HepG2 (cell line): ENCODE measurements around the gene INKA1. TPM values are rescaled to one million over a fixed set of nuclear protein-coding genes. Genes with fewer than 3 reads are reported as not detected.

ENCODE experiments used
- CC2D1A ChIP-seq: sonication (generic); formaldehyde crosslinking; IDR thresholded peaks from 2 replicates; pipeline ENCODE4 v1.8.1; 2023; ENCODE audit warnings: mild to moderate bottlenecking, missing genetic modification reagents
- GABPA ChIP-seq, 2 experiments: IDR thresholded peaks; 2 replicates each; pipeline ENCODE4 v1.6.1; 2011 to 2016; ENCODE audit warnings: low read depth in 2 of 2, low read length in 1 of 2, missing biosample characterization in 1 of 2, missing genetic modification characterization in 1 of 2
- HNF4G ChIP-seq, 2 experiments: sonication (generic) in 1 of 2; formaldehyde crosslinking in 1 of 2; IDR thresholded peaks; 2 replicates each; pipeline versions ENCODE4 v1.4.0 to v1.6.1; 2011 to 2020; ENCODE audit warnings: borderline replicate concordance in 2 of 2, low read depth in 2 of 2, mild to moderate bottlenecking in 2 of 2, low read length in 1 of 2, missing genetic modification reagents in 1 of 2, moderate library complexity in 1 of 2
- KAT8 ChIP-seq: IDR thresholded peaks from 2 replicates; pipeline ENCODE4 v1.6.1; 2016; ENCODE audit warnings: missing genetic modification reagents, missing compliant biosample characterization
- MED8 ChIP-seq: sonication (generic); formaldehyde crosslinking; IDR thresholded peaks from 2 replicates; pipeline ENCODE4 v1.8.1; 2023; ENCODE audit warnings: mild to moderate bottlenecking, missing genetic modification reagents; ENCODE audit not compliant: insufficient replicate concordance
- MIER2 ChIP-seq: IDR thresholded peaks from 2 replicates; pipeline ENCODE4 v1.6.1; 2016; ENCODE audit warnings: missing biosample characterization, missing genetic modification reagents
- MLLT10 ChIP-seq: sonication (generic); formaldehyde crosslinking; IDR thresholded peaks from 2 replicates; pipeline ENCODE4 v1.4.0; 2020; ENCODE audit warnings: missing genetic modification reagents
- POLR2AphosphoS5 ChIP-seq: IDR thresholded peaks from 2 replicates; pipeline ENCODE4 v1.6.1; 2012; ENCODE audit warnings: low read depth, low read length
- RBM22 ChIP-seq: fragments of 200-400 bp; formaldehyde crosslinking; optimal IDR thresholded peaks from 2 replicates; pipeline ENCODE3; 2017; ENCODE audit warnings: mild to moderate bottlenecking, low read length, moderate library complexity
- SAP130 ChIP-seq: IDR thresholded peaks from 2 replicates; pipeline ENCODE4 v1.6.1; 2016; ENCODE audit warnings: low read depth
- SNAPC2 ChIP-seq: sonication (generic); formaldehyde crosslinking; IDR thresholded peaks from 2 replicates; pipeline ENCODE4 v1.8.1; 2022; ENCODE audit warnings: mild to moderate bottlenecking, missing genetic modification reagents
- SP1 ChIP-seq, 2 experiments: fragments of 450-650 bp in 1 of 2; sonication (generic) in 1 of 2; formaldehyde crosslinking in 1 of 2; IDR thresholded peaks; 2 replicates each; pipeline versions ENCODE4 v1.4.0 to v1.6.1; 2016 to 2020; ENCODE audit warnings: missing genetic modification reagents in 1 of 2
- ZEB1 ChIP-seq: IDR thresholded peaks from 2 replicates; pipeline ENCODE4 v1.6.1; 2012; ENCODE audit warnings: mild to moderate bottlenecking, low read depth, inconsistent platforms; ENCODE audit not compliant: insufficient replicate concordance
- ZNF230 ChIP-seq: sonication (generic); formaldehyde crosslinking; IDR thresholded peaks from 2 replicates; pipeline ENCODE4 v1.4.0; 2020; ENCODE audit warnings: mild to moderate bottlenecking, missing genetic modification reagents
- ZNF251 ChIP-seq: sonication (generic); formaldehyde crosslinking; IDR thresholded peaks from 2 replicates; pipeline ENCODE4 v1.9.0; 2021; ENCODE audit warnings: mild to moderate bottlenecking, missing genetic modification reagents
- ZNF383 ChIP-seq: sonication (generic); formaldehyde crosslinking; IDR thresholded peaks from 2 replicates; pipeline ENCODE4 v1.4.0; 2020; ENCODE audit warnings: missing genetic modification reagents, mild to moderate bottlenecking, borderline replicate concordance
- ZNF572 ChIP-seq: sonication (generic); formaldehyde crosslinking; IDR thresholded peaks from 2 replicates; pipeline ENCODE4 v1.5.1; 2020; ENCODE audit warnings: mild to moderate bottlenecking, missing genetic modification reagents
- polyA plus RNA-seq, 8 experiments: library from polyadenylated mRNA; depleted of rRNA in 3 of 8; stranded (reverse) in 7 of 8; unstranded in 1 of 8; fragments of >200 nt; fragmentation: Illumina TruSeq in 4 of 8; extraction: Trizol in 4 of 8; gene quantifications; 2 replicates each; pipeline versions ENCODE4 v1.2.1 to v1.2.3, GENCODE V29; 2011 to 2016; ENCODE audit warnings: low read depth in 4 of 8, missing spikeins in 1 of 8, mixed read lengths in 1 of 8; ENCODE audit not compliant: insufficient read depth in 1 of 8
- total RNA-seq, 5 experiments: library from RNA; depleted of rRNA; stranded (reverse); fragments of >200 nt; fragmentation: Illumina TruSeq; extraction: Trizol; gene quantifications; 2 replicates each; pipeline ENCODE4 v1.2.3, GENCODE V29; 2016; ENCODE audit warnings: low read depth in 1 of 5
- TF ChIP-seq, protein P1 (sequence below): sonication (generic); formaldehyde crosslinking; IDR thresholded peaks from 2 replicates; pipeline ENCODE4 v1.5.0; 2020; ENCODE audit warnings: missing genetic modification reagents, mild to moderate bottlenecking, borderline replicate concordance
- TF ChIP-seq, protein P2 (sequence below): sonication (generic); formaldehyde crosslinking; conservative IDR thresholded peaks from 2 replicates; pipeline ENCODE4 v1.8.0; 2022; ENCODE audit warnings: mild to moderate bottlenecking, moderate library complexity, missing genetic modification reagents
- TF ChIP-seq, protein P3 (sequence below): sonication (generic); formaldehyde crosslinking; IDR thresholded peaks from 2 replicates; pipeline ENCODE4 v1.4.0; 2020; ENCODE audit warnings: mild to moderate bottlenecking, missing genetic modification reagents

Gene INKA1
- total and polyA plus RNA-seq, 2 of the 13 experiments (the other 11 are each of a cell fraction or from before 2014, with no cell fraction given), result 0.22 to 0.41 TPM

DNA sequence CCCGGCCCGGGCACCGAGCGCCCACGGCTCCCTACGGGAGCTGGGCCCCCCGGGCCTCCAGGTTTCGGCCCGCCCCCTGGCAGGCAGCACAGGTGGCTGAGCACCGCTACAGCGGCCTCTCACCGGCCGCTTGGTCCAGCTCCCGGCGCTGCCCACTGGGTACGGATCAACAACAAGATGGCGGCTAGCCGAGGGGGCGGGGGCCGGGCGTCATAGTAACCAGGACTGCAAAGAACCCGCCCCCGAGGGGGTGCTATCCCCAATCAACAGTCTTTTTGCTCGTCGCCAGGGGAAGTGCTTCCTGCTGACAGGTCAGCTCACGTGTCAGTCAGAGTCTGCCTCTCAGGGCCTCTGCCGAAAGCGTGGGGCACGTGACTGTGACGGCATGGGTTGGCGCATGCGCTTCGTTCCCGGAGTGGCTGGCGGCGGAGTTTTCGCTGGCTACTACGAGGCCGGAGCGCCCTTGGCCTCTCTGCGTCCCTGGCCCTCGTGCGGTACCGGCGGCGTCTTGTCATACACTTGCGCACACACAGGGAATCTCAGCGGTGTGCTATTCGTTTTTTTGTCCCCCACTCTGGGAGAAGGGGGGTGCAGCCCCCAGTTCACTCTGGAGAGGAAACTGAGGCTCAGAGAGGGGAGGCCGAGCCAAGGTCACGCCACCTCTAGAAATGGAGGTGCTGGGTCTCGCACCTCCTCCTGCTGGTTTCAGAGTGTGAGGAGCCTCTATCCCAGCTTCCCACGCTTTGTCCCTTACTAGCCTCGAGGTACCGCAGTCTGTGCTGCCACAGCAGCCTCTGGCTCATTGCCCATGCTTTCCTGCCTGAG lies 16.5 kb upstream of the INKA1 start, which contains the start of gene IP6K1 (continued):
- TF ChIP-seq CC2D1A (CRISPR knock-in tag) (no peak), RBM22 (peak; percentile 26), KAT8 (CRISPR knock-in tag) (peak; percentile 76), ZNF251 (CRISPR knock-in tag) (no peak), MLLT10 (no peak), ZNF572 (CRISPR knock-in tag) (no peak), HNF4G (IDR thresholded peaks at IDR 0.05; ENCODE audit: borderline replicate concordance, low read depth, low read length) (no peak), HNF4G (CRISPR knock-in tag; IDR thresholded peaks at IDR 0.05; ENCODE audit: borderline replicate concordance, low read depth) (no peak), MIER2 (CRISPR knock-in tag) (0 out of 2 replicates have a peak, but pooled peaks have one; percentile 30), ZEB1 (no peak), MED8 (CRISPR knock-in tag) (peak; percentile 39), ZNF230 (CRISPR knock-in tag) (peak; percentile 24; the same call in 1 of the 2 replicates), POLR2AphosphoS5 (peak; percentile 89), SAP130 (CRISPR knock-in tag) (peak; percentile 81), GABPA (IDR thresholded peaks at IDR 0.05; ENCODE audit: low read depth, low read length) (peak; percentile 63), GABPA (CRISPR knock-in tag; IDR thresholded peaks at IDR 0.05; ENCODE audit: low read depth) (peak; percentile 81), ZNF383 (CRISPR knock-in tag) (no peak), SNAPC2 (no peak; the same call in 1 of the 2 replicates), SP1 (IDR thresholded peaks at IDR 0.05) (no peak), SP1 (CRISPR knock-in tag; IDR thresholded peaks at IDR 0.05) (no peak)
- TF ChIP-seq, protein P1, sequence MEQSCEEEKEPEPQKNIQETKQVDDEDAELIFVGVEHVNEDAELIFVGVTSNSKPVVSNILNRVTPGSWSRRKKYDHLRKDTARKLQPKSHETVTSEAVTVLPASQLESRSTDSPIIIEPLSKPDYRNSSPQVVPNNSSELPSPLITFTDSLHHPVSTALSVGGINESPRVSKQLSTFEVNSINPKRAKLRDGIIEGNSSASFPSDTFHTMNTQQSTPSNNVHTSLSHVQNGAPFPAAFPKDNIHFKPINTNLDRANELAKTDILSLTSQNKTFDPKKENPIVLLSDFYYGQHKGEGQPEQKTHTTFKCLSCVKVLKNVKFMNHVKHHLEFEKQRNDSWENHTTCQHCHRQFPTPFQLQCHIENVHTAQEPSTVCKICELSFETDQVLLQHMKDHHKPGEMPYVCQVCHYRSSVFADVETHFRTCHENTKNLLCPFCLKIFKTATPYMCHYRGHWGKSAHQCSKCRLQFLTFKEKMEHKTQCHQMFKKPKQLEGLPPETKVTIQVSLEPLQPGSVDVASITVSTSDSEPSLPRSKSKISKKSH (CRISPR knock-in tag), result no peak
- TF ChIP-seq, protein P2, sequence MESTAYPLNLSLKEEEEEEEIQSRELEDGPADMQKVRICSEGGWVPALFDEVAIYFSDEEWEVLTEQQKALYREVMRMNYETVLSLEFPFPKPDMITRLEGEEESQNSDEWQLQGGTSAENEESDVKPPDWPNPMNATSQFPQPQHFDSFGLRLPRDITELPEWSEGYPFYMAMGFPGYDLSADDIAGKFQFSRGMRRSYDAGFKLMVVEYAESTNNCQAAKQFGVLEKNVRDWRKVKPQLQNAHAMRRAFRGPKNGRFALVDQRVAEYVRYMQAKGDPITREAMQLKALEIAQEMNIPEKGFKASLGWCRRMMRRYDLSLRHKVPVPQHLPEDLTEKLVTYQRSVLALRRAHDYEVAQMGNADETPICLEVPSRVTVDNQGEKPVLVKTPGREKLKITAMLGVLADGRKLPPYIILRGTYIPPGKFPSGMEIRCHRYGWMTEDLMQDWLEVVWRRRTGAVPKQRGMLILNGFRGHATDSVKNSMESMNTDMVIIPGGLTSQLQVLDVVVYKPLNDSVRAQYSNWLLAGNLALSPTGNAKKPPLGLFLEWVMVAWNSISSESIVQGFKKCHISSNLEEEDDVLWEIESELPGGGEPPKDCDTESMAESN (CRISPR knock-in tag), result peak; percentile 65
- TF ChIP-seq, protein P3, sequence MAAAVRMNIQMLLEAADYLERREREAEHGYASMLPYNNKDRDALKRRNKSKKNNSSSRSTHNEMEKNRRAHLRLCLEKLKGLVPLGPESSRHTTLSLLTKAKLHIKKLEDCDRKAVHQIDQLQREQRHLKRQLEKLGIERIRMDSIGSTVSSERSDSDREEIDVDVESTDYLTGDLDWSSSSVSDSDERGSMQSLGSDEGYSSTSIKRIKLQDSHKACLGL (CRISPR knock-in tag), result peak; percentile 72; the same call in 1 of the 2 replicates
